Amniotic stem cell (primary cell): ENCODE measurements around the gene PLA2G2C.

Experiments
- DNase-seq: peaks from one replicate; lab custom pipeline; 2025; lab: John Stamatoyannopoulos, UW

Gene PLA2G2C

DNA sequence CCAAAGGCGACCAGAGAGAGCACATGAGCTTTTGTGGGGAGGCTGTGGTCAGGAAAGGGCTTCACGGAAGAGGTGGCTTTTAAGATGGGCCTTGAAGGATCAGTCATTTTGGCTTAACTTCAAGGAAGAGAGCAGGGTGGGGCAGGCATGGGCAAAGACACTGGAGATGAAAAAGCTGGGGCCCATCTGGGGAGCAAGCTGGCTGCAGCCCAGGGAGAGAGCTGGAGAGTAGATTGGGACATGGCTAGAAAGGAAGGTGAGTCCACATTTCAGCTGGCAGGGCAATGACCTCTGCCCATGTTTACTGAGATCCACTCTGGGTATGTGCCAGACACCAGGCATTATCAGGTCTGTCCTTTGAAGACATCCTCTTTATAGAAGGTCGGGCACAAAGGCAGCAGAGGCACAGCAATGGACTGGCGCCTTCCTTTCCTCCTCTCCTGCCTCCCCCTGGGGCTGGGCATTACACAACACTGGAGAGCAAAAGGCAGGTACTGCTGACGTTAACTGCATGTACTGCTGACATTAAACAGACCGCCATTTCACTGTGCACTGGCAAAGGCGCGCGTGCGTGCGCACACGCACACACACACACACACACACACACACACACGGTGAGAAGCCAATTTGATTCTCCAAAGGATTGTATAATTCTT lies 2.6 kb downstream of the PLA2G2C start:
- DNase-seq = no peak

- DNase-seq = no peak
Observed at GRCh38 chr1:20183035-20183434, 3.3 kb downstream of the PLA2G2C start.

DNA sequence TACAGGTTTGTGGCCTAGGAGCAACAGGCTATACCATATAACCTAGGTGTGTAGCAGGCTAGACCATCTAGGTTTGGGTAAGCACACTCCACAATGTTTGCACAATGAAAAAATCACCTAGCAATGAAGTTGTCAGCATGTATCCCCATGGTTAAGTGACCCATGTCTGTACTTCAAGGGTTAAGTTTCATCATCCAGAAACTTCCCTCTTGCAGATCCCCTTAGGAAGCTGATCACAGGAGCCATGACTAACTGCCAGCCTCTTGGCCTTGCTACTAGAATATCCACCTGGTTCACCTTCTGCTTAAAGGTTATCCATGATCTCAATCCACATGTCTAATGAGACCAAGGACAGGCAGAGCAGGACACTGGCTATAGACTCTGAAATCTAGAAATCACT lies 3.9 kb downstream of the PLA2G2C start:
- no peak for DNase-seq

DNA sequence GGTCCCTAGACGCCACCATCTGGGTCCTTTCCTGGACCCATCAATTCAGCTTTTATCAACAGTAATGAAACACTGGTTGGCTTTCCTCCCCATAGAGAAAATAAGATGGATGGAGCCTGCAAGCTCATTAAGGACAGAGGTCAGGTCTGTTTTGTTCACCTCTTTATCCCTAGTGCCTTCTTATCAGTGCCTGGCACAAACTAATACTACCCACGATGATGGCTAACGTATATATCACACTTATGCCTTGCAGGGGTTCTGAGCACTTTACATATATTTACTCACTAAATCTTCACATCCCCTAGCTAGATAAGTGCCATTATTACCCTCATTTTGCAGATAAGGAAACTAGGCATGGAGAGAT lies 5.5 kb downstream of the PLA2G2C start:
- no peak for DNase-seq

DNA sequence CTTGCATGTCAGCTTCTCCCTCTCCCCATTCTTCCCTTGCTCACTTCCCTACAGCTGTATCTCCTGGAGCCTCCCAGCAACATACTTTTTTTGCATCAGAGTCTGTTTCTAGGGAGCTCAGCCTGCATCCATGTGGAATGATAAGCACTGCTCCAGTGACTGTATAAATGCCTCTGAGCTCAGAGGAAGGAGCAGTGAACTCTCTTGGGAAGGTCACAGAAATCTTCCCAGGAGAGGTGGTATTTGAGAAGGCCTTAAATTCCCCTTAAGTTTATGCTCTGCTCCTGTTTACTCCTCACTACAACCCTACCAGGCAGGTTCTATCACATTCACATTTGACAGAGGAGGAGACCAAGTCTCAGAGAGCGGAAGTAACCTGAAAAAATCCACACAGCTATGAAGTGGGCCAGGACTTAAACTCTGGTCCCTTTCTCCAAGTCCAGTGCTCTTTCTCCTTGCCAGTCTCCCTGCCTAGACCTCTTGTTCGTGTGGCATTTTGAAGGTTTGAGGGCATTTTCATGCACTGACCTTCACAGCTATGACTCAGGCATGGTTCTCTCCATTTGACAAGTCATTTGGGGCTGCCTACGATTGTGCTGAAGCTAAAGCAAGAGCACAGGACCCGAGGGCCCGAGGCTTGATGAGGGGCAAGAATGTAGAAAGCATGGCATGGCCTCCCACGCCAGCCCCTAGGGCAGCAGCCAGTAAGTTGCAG lies 6.0 kb downstream of the PLA2G2C start:
- no peak for DNase-seq

- no peak for DNase-seq
Observed at GRCh38 chr1:20179371-20180128, 6.8 kb downstream of the PLA2G2C start.

DNA sequence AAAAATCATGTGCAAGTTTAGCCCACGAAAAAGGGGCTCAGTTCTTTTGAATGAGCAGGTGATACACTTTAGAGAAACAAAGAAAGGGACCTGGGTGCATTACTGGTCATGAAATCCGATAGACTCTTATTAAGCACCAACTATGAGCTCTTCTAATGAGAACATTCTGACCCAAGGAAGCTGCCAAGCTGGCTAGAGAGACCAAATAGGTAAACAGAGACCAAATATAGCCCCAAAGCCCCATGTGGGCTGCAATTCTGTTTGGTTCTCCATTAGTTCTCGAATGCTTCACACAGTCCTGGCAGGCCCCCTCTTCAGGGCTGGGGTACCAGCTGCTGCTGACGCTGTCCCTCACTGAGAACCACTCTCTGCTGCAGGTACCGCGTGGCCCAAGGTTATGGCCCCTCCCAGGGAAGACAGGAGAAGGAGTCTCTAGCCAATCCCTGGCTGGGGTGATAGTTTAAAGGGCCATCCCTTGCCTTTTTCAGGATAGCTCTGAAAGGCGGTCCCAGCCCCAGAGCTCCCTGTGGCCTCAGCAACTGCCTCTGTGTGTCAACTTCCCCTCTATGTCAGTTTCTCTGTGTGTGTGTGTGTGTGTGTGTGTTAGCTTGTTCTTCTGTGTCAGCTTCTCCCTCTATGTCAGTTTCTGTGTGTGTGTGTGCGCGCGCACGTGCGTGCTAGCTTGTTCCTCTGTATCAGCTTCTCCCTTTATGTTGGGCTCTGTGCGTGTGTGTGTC lies 7.5 kb downstream of the PLA2G2C start:
- no peak for DNase-seq

GRCh38 chr1:20174937-20175666 lies 11.2 kb downstream of the PLA2G2C start:
- no peak for DNase-seq

- DNase-seq = no peak
Observed at GRCh38 chr1:20172033-20172590, 14.2 kb downstream of the PLA2G2C start.

DNA sequence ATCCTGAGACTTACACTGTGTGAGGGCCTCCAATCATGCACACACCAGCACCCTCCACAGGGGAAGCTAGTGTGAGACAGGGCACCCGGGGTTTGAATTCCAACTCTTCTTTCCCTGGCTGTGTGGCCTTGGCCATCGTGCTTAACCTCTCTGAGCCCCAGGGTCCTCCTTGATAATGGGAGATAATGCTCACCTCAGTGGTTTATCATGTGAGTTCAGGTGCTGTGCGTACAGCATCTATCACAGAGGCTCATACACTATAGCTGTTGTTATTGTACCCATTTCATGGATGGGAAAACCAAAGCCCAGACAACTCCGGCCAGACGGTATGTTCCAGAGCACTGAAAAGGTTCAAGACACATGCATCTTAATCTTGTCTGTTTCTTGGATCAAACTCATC lies 16.4 kb downstream of the PLA2G2C start:
- DNase-seq = no peak

- DNase-seq = no peak
Observed at GRCh38 chr1:20168564-20169491, 17.5 kb downstream of the PLA2G2C start.

- DNase-seq = no peak
Observed at GRCh38 chr1:20167126-20167525, 19.2 kb downstream of the PLA2G2C start.

- no peak for DNase-seq
Observed at GRCh38 chr1:20166051-20166450, 20.3 kb downstream of the PLA2G2C start.

DNA sequence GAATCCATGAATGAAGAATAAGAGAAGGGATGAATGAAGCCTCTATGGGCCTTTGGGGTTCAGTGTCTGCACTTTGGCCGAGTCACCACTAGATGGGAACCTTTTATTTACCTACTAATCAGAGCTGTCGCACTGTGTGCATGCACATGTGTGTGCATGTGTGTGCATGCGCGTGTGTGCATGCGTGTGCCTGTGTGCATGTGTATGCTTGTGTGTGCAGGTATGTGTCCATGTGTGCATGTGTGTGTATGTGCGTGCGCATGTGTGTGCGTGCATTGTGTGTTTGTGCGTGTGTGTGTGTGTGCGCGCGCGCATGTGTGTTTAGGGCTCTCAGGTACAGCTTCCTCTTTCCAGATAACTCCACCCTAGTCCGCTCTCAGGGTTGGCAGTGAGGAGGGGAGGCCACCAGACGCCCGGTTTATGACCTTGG lies 20.8 kb downstream of the PLA2G2C start:
- no peak for DNase-seq

- no peak for DNase-seq
Observed at GRCh38 chr1:20164694-20165202, 21.6 kb downstream of the PLA2G2C start.

DNA sequence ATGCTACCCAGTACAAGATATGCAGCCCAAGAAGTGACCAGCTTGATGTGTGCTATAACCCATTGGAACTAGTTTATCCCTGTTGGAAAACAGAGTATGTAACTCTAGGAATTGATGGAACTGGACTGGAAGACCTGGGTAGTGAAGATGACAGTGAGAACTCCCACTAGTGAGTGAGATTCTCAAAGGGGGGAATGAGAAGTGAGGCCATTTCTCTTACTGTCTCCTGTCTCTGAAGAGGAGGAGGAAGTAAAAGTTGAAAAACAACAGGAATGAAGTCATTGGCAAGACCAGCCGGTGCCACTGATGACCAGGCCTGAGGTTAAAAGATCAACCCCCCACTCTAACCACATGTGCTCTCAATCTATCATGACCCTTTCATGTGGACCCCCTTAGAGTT lies 26.3 kb downstream of the PLA2G2C start:
- no peak for DNase-seq

DNA sequence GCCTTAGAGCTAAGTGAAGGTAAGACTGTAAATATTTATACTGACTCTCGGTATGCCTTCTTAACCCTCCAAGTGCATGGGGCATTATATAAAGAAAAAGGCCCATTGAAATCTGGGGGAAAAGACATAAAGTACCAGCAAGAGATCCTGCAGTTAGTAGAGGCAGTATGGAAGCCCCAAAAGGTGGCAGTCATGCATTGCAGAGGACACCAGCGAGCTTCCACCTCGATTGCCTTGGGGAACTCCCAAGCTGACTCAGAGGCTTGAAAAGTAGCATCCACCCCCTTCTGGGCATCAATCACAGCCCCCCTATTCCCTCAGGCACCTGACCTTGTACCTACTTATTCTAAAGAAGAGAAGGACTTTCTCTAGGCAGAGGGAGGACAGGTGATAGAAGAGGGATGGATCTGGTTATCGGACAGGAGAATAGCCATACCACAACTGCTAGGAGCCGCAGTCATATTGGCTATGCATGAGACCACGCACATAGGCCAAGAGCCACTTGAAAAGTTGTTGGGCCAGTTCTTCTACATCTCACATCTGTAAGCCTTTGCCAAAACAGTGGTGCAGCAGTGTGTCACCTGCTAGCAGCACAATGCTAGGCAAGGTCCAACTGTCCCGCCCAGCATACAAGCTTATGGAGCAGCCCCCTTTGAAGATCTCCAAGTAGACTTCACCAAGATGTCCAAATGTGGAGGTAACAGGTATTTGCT lies 27.8 kb downstream of the PLA2G2C start:
- no peak for DNase-seq

DNA sequence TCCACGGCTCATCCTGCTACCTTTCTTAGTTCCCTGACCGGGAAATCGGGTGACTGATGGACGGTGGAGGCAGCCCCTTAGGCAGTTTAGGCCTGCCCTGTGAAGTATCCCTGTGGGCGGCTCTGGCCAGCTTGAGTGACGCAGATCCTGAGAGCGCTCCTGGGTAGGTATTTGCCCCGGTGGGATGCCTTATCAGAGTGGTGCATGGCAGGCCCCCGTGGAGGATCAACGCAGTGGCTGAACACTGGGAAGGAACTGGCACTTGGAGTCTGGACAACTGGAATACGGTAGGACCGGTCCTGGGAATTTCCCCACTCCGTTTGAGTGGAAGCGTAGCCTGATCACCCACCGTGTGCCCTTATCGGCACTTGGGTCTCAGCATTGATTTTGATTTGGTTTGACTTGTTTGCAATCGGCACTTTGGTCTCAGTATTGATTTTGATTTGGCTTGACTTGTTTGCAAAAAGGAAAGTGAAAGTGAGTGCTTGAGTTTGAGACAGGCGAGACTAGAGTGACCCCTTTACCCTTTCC lies 32.0 kb downstream of the PLA2G2C start:
- no peak for DNase-seq

- DNase-seq = no peak
Observed at GRCh38 chr1:20153000-20153418, 33.3 kb downstream of the PLA2G2C start.
